GM19099 (cell line): Measurements from ENCODE around the gene CCL26.
A peak's percentile ranks its signal among the peaks of the same experiment; 100 is the strongest.

Experiments
- POLR2A ChIP-seq: IDR thresholded peaks from 3 replicates; pipeline ENCODE4 v1.6.1; 2011; ENCODE audit warnings: low read depth; ENCODE audit not compliant: insufficient read length; ENCODE audit errors: extremely low read depth

Gene CCL26

DNA sequence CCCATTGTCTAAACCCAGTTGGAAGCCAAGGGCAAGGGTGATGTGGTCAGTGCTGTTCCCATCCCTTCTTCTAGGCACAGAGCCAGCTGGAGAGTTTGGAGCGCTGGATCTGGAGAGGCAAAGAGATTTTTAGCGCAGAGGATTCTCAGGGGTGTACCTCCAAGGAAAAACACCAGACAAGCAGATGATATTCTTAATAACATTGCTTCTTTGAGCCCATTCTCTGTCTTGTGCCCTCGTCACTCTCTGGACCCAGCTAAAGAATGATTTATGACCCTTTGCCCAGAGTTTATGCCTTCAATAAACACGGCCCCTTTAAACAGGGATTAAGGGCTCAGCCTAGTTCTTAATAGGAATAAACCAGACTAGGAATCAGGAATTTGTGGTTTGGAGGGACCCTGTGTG, 28.6 kb downstream of the CCL26 start:
- TF ChIP-seq POLR2A, result no peak

DNA sequence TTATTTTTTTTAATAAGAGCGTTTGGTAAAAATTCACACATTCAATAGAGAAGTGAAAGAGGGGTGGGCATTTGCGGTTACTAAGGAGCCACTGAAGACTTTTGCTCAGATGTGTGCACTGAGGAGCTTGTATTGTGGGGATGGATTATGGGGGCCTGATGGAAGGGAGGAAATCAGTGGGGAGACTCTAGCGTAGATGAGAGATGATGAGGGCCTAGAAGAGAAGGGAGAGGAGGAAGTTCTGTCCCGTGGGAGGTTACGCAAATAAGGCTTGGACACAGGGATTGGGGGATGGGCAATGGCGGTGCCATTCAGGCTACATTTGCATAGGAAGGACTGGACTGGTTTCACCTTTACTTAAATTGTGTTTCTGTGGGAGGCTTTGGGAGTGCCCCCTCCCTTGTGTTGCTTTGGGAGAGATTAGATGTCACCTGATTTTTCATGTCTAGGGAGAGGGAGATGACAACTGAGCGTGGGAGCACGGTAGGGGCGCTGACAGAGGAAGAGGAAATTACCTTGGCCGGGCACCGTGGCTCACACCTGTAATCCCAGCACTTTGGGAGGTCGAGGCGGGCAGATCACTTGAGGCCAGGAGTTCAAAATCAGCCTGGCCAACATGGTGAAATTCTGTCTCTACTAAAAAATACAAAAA, 31.0 kb downstream of the CCL26 start:
- TF ChIP-seq POLR2A, result no peak

DNA sequence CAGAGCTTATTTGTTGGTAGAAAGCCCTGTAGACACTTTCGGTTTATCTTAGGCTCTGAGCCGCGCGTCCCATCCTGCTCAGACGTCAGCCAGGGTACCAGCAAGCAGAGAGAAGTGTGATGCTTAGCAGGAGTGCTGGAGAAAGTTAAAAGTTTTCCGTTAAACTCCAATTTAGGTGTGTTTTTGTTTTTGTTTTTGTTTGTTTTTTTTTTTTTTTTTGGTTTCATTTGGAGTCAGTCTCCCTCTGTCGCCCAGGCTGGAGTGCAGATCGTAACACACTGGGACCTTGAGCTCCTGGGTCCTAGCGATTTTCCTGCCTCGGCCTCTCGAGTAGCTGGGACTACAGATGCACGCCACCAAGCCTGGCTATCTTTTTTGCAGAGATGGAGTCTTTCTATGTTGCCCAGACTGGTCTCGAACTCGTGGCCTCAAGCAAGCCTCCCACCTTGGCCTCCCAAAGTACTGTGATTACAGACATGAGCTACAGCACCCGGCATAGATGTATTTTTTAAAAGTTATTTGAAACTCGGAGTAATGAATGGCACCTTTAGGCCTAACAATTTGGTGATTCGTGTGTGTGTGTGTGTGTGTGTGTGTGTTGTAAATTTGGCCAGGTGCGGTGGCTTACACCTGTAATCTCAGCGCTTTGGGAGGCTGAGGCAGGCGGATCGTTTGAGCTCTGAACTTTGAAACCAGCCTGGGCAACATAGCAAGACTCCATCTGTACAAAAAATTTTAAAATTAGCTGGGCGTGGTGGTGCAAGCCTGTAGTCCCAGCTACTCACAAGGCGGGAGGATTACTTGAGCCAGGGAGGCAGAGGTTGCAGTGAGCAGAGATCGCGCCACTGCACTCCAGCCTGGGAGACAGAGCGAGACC, 32.0 kb downstream of the CCL26 start:
- TF ChIP-seq POLR2A, result no peak

DNA sequence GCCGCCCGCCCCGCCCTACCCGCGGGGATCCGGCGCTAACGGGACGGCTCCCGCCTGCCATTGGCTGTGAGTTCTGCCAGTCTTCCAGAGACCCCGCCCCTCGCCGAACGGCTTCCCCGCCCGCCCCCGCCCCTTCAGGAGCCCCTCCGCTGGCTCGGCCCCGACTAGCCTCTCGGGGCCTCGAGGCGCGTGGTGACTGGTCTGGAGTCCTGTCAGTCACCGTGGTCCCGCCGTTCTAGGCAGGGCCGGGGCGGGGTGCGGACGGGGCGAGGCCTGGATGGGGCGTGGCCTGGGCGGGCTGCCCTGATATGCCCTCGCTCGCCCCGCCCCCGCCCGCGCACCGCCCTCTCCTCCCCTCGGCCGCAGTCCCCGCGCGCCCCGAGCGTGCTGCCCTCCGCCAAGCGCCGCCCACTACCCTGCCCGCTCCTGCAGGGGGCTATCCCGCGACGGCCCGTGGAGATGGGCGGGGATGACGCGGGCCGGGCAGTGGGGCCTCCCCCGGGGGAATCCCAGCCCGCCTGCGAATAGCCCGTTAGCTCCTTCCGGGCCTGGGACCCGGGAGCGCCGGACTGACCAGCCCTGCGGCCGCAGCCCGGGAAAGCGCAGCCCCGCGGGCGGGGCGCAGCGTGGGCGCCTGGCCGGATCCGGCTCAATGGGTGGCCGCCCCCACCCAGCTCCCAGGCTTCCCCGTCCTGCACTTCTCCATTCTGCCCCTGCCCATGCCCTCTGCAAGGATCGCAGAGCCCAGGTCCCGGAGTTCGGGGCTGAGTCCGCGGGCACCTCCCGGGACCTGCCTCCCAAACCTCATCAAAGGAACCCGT, 32.8 kb downstream of the CCL26 start:
- peak; percentile 55 for TF ChIP-seq POLR2A

DNA sequence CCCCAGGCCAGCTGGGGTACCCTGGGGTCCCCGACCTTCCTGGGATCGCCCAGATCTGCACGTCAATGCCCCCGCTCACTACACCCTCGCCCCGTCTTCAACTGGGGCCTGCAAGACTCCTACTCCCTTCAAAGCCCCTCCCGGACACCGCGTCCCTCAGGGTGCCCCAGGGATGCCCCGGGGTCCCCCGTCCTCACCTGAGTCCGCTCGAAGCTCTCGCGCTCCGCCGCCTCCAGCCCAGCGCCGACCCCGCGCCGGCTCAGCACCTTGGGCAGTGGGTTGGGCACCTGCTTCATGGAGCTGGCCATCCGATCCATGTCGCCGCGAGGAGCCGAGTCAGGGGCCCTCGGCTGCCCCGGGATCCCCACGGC, 33.4 kb downstream of the CCL26 start, which contains the start of gene HIP1:
TSS of gene HIP1 (minus strand) at position 338 of the 371 bp plus-strand sequence. CDS start at position 317, 21 bp downstream.
- no peak for TF ChIP-seq POLR2A

DNA sequence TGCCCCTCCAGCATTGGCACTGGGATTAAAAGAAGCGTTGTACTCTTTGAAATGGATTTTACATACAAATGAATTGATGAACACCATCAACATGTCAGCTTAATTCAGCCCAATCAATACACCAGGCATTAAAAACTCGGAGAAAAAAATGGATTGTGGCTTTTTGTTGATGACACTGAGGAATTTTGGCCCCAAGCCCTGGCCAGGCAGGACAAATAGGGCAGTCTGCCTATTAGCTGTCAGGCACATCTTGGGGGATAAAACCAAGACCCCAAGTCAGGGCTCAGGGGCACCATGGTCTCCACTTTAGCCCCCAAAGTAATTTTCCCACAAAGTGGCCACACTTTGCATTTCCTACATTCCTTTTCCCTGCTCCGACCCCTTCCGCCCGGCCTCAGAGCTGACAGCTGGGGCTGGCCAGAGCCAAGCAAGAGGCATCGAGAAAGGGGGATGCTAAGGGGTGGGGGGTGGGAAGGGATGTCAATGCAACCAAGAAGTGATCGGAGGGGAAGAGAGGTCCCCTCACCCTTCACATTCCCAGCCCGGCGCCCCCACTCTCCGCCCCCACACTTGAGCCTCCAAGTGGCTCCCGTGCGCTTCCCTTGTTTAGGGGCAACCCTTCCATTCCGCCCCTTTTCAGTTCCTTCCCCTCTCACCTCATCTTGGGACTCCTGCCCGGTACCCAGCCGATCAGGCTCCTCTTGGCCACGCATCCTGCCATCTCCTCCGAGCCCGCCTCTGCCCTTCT, 34.0 kb downstream of the CCL26 start:
- no peak for TF ChIP-seq POLR2A

DNA sequence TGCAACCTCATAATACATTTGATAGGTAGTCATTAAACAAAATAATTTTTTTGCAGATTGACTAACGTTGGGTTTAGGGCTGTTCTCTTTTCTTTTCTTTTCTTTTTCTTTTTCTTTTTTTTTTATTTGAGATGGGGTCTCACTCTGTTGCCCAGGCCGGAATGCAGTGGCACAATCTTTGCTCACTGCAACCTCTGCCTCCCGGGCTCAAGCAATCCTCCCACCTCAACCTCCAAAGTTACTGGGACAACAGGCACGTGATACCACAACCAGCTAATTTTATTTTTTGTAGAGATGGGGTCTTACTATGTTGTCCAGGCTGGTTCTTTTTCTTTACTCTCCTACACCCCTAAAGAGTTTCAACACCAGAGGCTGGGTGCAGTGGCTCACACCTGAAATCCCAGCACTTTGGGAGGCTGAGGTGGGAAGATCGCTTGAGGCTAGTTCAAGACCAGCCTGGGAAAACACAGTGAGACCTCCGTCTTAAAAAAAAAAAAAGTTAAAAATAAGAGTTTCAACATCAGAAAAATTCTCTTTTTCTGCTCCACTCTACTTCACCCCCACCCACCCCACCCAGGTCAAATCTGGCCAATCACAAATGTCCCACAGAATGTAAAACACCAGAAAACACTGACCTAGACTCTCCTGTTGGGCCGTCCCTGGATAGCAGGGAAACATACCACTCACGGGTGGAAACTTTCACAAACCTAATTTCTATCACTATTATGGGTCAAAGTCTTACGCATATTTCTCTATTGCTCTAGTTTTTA, 36.2 kb downstream of the CCL26 start:
- TF ChIP-seq POLR2A, result no peak

DNA sequence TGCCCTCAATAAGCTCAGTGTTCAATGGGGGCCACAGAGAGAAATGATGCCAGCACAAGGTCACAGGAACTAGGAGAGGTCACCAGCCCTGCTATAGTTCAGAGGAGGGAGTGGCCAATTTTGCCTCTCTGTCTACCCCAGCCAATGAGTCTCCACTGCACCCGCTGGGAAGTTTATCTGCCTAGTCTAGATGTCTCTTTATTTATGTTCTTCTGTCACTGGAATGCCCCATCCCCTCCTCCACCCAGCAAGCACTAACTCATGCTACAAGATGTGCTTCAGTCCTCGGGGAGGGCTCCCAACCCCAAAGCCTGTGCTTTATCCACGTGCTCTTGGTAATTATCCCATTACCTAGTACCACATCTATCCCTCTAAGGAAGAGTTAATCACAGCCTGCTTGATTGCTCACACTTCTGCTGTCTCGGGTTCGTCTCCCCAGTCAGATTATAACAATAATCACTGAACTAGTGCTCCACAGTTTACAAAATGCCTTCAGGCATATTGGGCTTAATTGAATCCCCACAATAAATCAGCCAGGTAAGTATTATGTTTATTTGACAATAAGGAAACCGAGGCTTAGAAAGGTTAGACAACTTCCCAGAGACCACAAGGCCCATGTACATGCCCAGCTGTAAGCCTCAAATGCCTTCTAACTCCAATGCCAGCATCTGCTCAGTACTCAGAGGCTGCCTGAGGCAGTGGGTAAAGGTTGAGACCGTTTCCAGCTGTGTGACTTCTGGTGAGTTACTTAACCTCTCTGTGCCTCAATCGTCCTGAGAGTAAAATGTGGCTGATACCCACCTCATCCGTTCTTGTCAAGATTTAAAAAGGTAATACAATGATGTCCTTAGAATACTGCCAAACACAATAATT, 37.2 kb downstream of the CCL26 start:
- no peak for TF ChIP-seq POLR2A

DNA sequence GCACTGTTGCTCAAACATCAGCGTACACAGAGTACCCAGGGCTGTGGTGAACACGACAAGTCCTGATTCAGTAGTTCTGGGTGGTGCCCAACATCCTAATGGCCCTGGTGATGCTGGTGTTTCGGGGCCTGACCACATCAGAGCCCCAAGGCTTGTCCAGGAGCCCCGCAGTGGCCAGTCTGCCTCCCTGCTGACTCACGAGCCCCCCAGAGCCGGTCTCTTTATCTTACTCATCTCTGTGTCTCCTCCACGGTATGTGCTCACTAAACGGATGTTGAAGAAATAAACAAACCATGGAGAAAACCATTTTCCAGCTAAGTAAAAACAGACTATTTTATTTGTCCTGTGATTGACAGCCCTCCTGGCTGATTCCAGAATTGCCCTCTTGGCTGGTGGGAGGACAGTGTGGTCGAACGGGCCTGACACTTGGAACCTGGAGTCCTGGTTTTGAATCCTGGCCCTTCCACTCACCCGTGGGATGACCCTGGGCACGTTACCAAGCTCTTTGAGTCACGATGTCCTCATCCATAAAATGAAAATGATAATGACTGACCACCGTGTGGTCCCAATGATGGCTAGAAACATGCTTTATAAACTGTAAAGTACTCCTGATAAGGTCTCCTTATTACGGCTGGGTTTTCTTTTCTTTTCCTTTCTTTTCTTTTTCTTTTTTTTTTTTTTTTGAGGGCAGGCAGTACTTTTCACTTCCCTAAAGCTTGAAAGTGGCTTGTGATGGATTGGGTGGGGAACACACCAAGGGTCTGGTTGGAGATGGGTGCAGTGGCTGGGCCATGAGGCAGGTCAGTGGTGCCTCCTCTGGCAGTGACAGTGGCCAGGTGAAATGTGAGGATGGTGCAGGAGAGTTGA, 39.0 kb downstream of the CCL26 start:
- TF ChIP-seq POLR2A, result no peak

DNA sequence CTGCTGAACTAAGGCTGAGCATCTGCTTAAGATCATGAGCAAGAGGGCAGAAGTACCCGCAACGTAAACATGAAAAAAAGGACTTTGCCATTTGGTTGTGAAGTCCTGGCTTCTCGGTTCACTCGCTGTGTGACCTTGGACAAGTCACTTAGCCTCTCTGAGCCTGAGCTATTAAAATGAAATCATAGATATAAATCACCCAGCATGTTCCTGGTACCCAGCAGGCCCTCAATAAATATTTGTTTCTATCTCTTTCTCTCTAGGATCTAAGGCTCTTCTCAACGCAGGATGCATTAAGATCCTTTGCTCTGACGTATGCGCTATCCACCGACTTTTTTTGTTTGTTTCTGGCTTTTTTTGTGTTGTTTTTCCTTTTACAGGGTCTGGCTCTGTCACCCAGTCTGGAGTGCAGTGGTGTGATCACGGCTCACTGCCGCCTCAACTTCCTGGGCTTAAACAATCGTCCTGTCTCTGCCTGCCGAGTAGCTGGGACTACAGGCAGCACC, 39.9 kb downstream of the CCL26 start:
- no peak for TF ChIP-seq POLR2A

DNA sequence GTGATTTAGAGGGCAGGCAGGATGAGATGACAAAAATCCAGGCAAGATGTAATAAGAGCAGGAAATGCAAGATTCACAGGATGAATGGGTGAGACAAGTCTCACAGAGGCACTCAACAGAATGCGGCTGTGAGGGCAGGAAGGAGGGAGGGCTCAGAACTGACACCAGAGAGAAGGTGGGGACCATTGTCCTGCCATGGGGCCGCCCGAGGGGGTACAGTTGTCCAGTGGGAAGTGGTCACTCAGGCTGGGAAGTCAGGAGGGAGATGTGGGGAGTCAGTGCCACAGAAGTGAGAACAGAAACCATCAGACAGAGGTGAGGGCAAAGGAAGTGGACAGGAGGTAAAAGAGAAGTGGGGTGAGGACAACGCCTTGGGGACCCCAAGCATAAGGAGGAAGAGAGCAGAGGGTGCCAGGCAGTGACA, 42.1 kb downstream of the CCL26 start:
- no peak for TF ChIP-seq POLR2A
